Measurements from ENCODE around the gene ZC3H13.
A peak's percentile ranks its signal among the peaks of the same experiment; 100 is the strongest.

Gene ZC3H13

GRCh38 chr13:46076827-46077226 is 24.3 kb upstream of the ZC3H13 start:
- DNase-seq: no peak
- no peak overlapping the region for H3K4me3 ChIP-seq (ENCODE audit: low read depth, low read length)
- H3K9me3 ChIP-seq: no peaks in the 10 kb centered on the region
- no peaks in the 10 kb centered on the region for H3K4me1 ChIP-seq
- H3K27me3 ChIP-seq: no peaks in the 10 kb centered on the region
- no peak for TF ChIP-seq CTCF (IDR thresholded peaks at IDR 0.05; ENCODE audit: low read depth, low read length)
- H3K36me3 ChIP-seq: no peaks in the 10 kb centered on the region

GRCh38 chr13:46075811-46076210 is 23.3 kb upstream of the ZC3H13 start:
- no peak for DNase-seq
- H3K9me3 ChIP-seq: no peaks in the 10 kb centered on the region
- no peak for TF ChIP-seq CTCF (IDR thresholded peaks at IDR 0.05; ENCODE audit: low read depth, low read length)
- no peaks in the 10 kb centered on the region for H3K27me3 ChIP-seq
- no peaks in the 10 kb centered on the region for H3K4me1 ChIP-seq
- no peaks in the 10 kb centered on the region for H3K36me3 ChIP-seq
- H3K4me3 ChIP-seq (ENCODE audit: low read depth, low read length): no peak overlapping the region

GRCh38 chr13:46071590-46072249 is 19.2 kb upstream of the ZC3H13 start:
- DNase-seq: no peak
- Histone ChIP-seq H3K36me3 (no peaks in the 10 kb centered on the region), H3K4me3 (ENCODE audit: low read depth, low read length) (no peak overlapping the region), H3K9me3 (no peaks in the 10 kb centered on the region), H3K4me1 (no peaks in the 10 kb centered on the region), H3K27me3 (no peaks in the 10 kb centered on the region)
- peak; percentile 13; the same call in 1 of the 2 replicates for TF ChIP-seq CTCF (IDR thresholded peaks at IDR 0.05; ENCODE audit: low read depth, low read length)

- no peak for DNase-seq
- TF ChIP-seq CTCF (IDR thresholded peaks at IDR 0.05; ENCODE audit: low read depth, low read length): no peak
Observed at GRCh38 chr13:46063292-46063691, 10.7 kb upstream of the ZC3H13 start.

GRCh38 chr13:46062185-46062584 is 9.6 kb upstream of the ZC3H13 start:
- DNase-seq: no peak
- H3K4me3 ChIP-seq (ENCODE audit: low read depth, low read length): no peak overlapping the region
- TF ChIP-seq CTCF (IDR thresholded peaks at IDR 0.05; ENCODE audit: low read depth, low read length): no peak
- no peaks in the 10 kb centered on the region for H3K4me1 ChIP-seq
- no peaks in the 10 kb centered on the region for H3K36me3 ChIP-seq
- H3K27me3 ChIP-seq: no peaks in the 10 kb centered on the region
- H3K9me3 ChIP-seq: no peaks in the 10 kb centered on the region; the same call in 1 of the 2 replicates

More at GRCh38 chr13:46063292-46063691, 10.7 kb upstream of the ZC3H13 start:
- Histone ChIP-seq H3K4me1 (no peaks in the 10 kb centered on the region), H3K9me3 (no peaks in the 10 kb centered on the region; the same call in 1 of the 2 replicates), H3K4me3 (ENCODE audit: low read depth, low read length) (no peak overlapping the region), H3K36me3 (no peaks in the 10 kb centered on the region), H3K27me3 (no peaks in the 10 kb centered on the region)

GRCh38 chr13:46059405-46059804 is 6.9 kb upstream of the ZC3H13 start:
- DNase-seq: no peak
- no peaks in the 10 kb centered on the region for H3K36me3 ChIP-seq
- no peak for TF ChIP-seq CTCF (IDR thresholded peaks at IDR 0.05; ENCODE audit: low read depth, low read length)
- no peak overlapping the region for H3K4me3 ChIP-seq (ENCODE audit: low read depth, low read length)
- H3K27me3 ChIP-seq: no peaks in the 10 kb centered on the region
- no peaks in the 10 kb centered on the region for H3K4me1 ChIP-seq
- H3K9me3 ChIP-seq: no peaks in the 10 kb centered on the region; the same call in 1 of the 2 replicates

Measured in BE2C (cell line).